ENCODE measurements around the gene ADGRG6. TPM values are rescaled to one million over a fixed set of nuclear protein-coding genes. Genes with fewer than 3 reads are reported as not detected.

The ADGRG6 gene
- total RNA-seq, 120 experiments from 2014 or later: 0.72 to 11.3 (median 3.1) TPM

Other genes with a start within 250 kb of the ADGRG6 start
- not detected for gene GJE1, start 169.1 kb upstream of the ADGRG6 start, total RNA-seq
- 1 to 10 TPM in 18 of 120 experiments, under 1 TPM in 67, not detected in 35; 0.34 to 2.5 (median 0.73) TPM for gene NMBR, start 154.9 kb upstream of the ADGRG6 start, total RNA-seq
- gene VTA1, start 154.7 kb upstream of the ADGRG6 start, total RNA-seq: 10 to 100 TPM; 22.1 to 59.4 (median 43.8) TPM